MCF 10A (cell line): ENCODE results near the gene MAMLD1. TPM values are rescaled to one million over a fixed set of nuclear protein-coding genes. Genes with fewer than 3 reads are reported as not detected.

Experiments
- BruUV-seq: library from RNA; stranded (reverse); fragments of 400-500 nt; replicated peaks from 2 replicates; lab custom pipeline; 2021; lab: Mats Ljungman, UMichigan
- CTCF ChIA-PET: fragments of 300-600 bp; sonication (Branson Sonifier 250); formaldehyde crosslinking; extraction: SDS; loops from one replicate; lab custom pipeline; 2021; ENCODE audit warnings: antibody characterized with exemption, inconsistent platforms; lab: Yijun Ruan, JAX
- POLR2A ChIA-PET: fragments of 300-600, 350-650 bp; sonication (Branson Sonifier 250); formaldehyde crosslinking; extraction: SDS; loops from one replicate; lab custom pipeline; 2020; ENCODE audit warnings: antibody characterized with exemption, inconsistent platforms; lab: Yijun Ruan, JAX
- DNase-seq: peaks from one replicate; pipeline ENCODE4 v3.0.0-alpha.2; 2018; ENCODE audit not compliant: unreplicated experiment
- H3K27ac Mint-ChIP-seq: one replicate; pipeline ENCODE4 v1.8.0; 2022; ENCODE audit warnings: mild to moderate bottlenecking, low read depth, mixed read lengths; ENCODE audit not compliant: unreplicated experiment
- H3K27me3 Mint-ChIP-seq: one replicate; pipeline ENCODE4 v1.8.0; 2022; ENCODE audit warnings: mixed read lengths; ENCODE audit not compliant: insufficient read depth, unreplicated experiment
- H3K36me3 Mint-ChIP-seq: one replicate; pipeline ENCODE4 v1.8.0; 2022; ENCODE audit warnings: mild to moderate bottlenecking, moderate library complexity, mixed read lengths; ENCODE audit not compliant: insufficient read depth, unreplicated experiment
- H3K4me1 Mint-ChIP-seq: one replicate; pipeline ENCODE4 v1.8.0; 2022; ENCODE audit warnings: mixed read lengths; ENCODE audit not compliant: insufficient read depth, unreplicated experiment
- H3K4me3 Mint-ChIP-seq: one replicate; pipeline ENCODE4 v1.8.0; 2022; ENCODE audit warnings: mild to moderate bottlenecking, moderate library complexity, mixed read lengths; ENCODE audit not compliant: unreplicated experiment
- H3K9me3 Mint-ChIP-seq: one replicate; pipeline ENCODE4 v1.8.0; 2022; ENCODE audit warnings: mixed read lengths; ENCODE audit not compliant: unreplicated experiment
- intact Hi-C: fragments of 100-400 bp; cut with micrococcal nuclease; formaldehyde crosslinking; loops from 2 replicates; pipeline ENCODE4 v1.14.1; 2022
- total RNA-seq: library from RNA; stranded (reverse); gene quantifications from 2 replicates; pipeline ENCODE4 v1.2.3, GENCODE V29; 2022
- TF ChIP-seq, protein P1 (sequence below): fragments of 200-600 bp; IDR thresholded peaks from one replicate; pipeline ENCODE4 v1.8.0; 2022; ENCODE audit warnings: antibody characterized with exemption, mild to moderate bottlenecking; ENCODE audit not compliant: unreplicated experiment

MAMLD1 gene
- total RNA-seq, 1 experiment from 2014 or later: 1.9 TPM

DNA sequence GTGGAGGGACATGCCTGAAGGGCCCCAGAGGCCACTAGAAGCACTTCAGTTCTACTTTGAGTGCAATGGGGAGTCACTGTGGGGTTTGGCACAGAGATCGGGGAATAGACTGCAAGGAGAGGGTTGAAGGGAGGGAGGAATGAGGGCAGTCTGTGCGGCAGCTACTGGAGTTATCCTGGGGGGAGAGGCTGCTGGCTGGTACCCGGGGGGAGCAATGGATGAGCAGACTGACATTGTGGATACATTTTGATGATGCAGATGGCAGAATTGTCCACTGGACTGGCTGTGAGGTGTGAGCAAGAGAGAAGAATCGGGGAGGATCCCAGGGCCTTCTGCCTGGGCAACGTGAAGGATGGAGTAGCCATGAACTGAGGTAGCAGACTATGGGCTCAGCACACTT is 2.8 kb upstream of the MAMLD1 start:
- Mint-ChIP-seq H3K4me1 (peaks cover 7% of the 10 kb centered on the region), H3K27me3 (peaks cover 15% of the 10 kb centered on the region), H3K36me3 (no peaks in the 10 kb centered on the region), H3K27ac (no peak overlapping the region), H3K4me3 (no peak overlapping the region), H3K9me3 (no peaks in the 10 kb centered on the region)
- intact Hi-C loops: loop anchor here (5.0 to 10.0 kb wide), 2 partner anchors 158 to 306 kb away; no protein-coding TSS in a partner anchor
- TF ChIP-seq, protein P1, sequence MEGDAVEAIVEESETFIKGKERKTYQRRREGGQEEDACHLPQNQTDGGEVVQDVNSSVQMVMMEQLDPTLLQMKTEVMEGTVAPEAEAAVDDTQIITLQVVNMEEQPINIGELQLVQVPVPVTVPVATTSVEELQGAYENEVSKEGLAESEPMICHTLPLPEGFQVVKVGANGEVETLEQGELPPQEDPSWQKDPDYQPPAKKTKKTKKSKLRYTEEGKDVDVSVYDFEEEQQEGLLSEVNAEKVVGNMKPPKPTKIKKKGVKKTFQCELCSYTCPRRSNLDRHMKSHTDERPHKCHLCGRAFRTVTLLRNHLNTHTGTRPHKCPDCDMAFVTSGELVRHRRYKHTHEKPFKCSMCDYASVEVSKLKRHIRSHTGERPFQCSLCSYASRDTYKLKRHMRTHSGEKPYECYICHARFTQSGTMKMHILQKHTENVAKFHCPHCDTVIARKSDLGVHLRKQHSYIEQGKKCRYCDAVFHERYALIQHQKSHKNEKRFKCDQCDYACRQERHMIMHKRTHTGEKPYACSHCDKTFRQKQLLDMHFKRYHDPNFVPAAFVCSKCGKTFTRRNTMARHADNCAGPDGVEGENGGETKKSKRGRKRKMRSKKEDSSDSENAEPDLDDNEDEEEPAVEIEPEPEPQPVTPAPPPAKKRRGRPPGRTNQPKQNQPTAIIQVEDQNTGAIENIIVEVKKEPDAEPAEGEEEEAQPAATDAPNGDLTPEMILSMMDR: no peak
- POLR2A ChIA-PET: no interaction called here
- no TSS peak for BruUV-seq
- CTCF ChIA-PET: no interaction called here
- no peak for DNase-seq

DNA sequence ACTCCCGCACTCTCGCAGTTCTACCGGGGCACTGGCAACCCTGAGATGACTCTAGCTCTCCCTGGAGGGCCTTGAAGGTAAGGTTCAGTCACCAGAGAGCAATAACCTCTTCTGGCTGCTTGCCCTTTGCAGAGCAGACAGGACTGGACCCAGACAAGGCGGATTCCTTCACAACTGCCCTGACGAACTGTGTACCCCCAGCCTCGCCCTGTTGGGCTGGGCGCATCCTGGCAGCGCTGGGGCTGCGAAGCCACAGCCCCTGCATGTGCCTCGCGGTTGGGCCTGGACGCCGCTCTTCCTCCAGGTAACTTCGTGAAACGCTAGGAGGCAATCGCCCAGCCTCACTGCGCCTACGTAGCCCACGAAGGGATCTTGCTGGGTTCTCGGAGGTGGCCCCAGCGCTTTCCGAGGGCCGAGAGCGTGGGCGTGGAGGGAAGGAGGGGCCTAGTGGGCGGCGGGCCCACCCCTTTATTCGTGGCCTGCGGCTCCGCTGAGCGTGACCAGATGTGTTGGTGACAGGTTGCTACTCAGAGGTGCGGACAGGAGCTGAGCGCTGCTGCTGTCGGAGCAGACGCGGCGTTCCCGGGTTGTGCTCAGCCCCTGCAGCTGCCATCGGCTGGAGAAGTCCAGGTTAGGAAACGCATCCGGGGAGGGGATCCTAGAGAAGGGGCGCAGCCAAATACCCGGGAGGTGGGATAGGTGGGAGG is 1.9 kb upstream of the MAMLD1 start:
- TF ChIP-seq, protein P1: no peak
- BruUV-seq: no TSS peak
- peak overlapping the region; percentile 72 for H3K4me3 Mint-ChIP-seq
- H3K9me3 Mint-ChIP-seq: no peaks in the 10 kb centered on the region
- peaks cover 2% of the 10 kb centered on the region for H3K36me3 Mint-ChIP-seq
- ChIA-PET POLR2A (no interaction called here), CTCF (interaction anchor here (0.7 kb wide), 1 partner anchor 100 kb away, joined by 3 read pairs; no protein-coding TSS in a partner anchor)
- peak; percentile 14 for DNase-seq
- intact Hi-C loops: loop anchor here (5.0 to 10.0 kb wide), 2 partner anchors 159 to 306 kb away; no protein-coding TSS in a partner anchor
- peaks cover 12% of the 10 kb centered on the region for H3K4me1 Mint-ChIP-seq
- H3K27ac Mint-ChIP-seq: no peak overlapping the region
- peaks cover 15% of the 10 kb centered on the region for H3K27me3 Mint-ChIP-seq

DNA sequence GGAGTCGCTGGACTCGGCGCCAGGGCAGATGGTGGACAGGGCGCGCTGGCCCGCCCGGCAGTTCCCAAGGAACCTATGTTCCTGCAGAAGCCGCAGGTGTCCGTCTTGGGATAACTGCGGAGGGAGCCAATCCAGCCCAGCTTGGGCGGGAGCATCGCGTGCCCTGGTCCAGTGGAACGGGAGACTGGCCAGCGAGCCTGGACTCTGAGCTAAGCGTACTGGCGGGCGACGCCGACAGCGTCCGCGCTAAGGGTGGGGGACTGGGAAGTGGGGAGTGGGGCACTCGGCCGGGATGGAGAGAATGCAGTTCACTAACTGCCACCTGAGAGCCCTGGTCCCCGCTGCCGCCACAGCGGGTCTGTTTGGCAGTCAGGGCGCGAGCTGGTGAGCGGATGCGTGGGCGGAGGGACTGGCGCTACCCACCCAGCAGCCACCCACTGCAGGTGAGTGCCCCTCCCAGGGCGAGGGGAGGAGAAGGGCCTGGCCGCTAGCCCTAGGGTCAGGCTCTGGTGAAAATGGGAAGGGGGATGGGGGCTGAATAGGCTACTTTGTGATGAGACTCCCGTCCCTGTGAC is 1.3 kb upstream of the MAMLD1 start:
- peak overlapping the region; percentile 72 for H3K4me3 Mint-ChIP-seq
- peaks cover 15% of the 10 kb centered on the region for H3K27me3 Mint-ChIP-seq
- peak; percentile 21 for DNase-seq
- POLR2A ChIA-PET: interaction anchor here (0.9 to 1.5 kb wide), 3 partner anchors 124 to 213 kb away, joined by 3 to 4 read pairs (median 3); no protein-coding TSS in a partner anchor
- H3K4me1 Mint-ChIP-seq: peaks cover 18% of the 10 kb centered on the region
- TF ChIP-seq, protein P1: no peak
- no peak overlapping the region for H3K27ac Mint-ChIP-seq
- CTCF ChIA-PET: interaction anchor here (0.7 to 1.6 kb wide), 2 partner anchors 100 to 150 kb away, joined by 3 read pairs; no protein-coding TSS in a partner anchor
- BruUV-seq: no TSS peak
- intact Hi-C loops: loop anchor here (5.0 to 10.0 kb wide), 2 partner anchors 160 to 307 kb away; no protein-coding TSS in a partner anchor
- H3K36me3 Mint-ChIP-seq: peaks cover 4% of the 10 kb centered on the region
- H3K9me3 Mint-ChIP-seq: no peaks in the 10 kb centered on the region
